Right cardiac atrium (tissue), 5 donors: ENCODE results near the gene STOML1. TPM values are rescaled to one million over a fixed set of nuclear protein-coding genes. Genes with fewer than 3 reads are reported as not detected.
A peak's percentile ranks its signal among the peaks of the same experiment; 100 is the strongest.

Source experiments
- ATAC-seq, 2 donors: fragments of 200-7000 bp; cut with Tn5 transposase; one replicate each; pipeline versions ENCODE4 v1.8.0 to v1.9.1; 2020; ENCODE audit warnings: moderate library complexity in 2 of 2, mild to moderate bottlenecking in 1 of 2
- DNase-seq, 3 donors: peaks; one replicate each; pipeline ENCODE4 v3.0.0-alpha.2; 2020
- H3K27ac ChIP-seq: one replicate; pipeline ENCODE4 v1.5.1; 2013; ENCODE audit warnings: mild to moderate bottlenecking, low read length, control low read depth, moderate library complexity
- H3K27me3 ChIP-seq: one replicate; pipeline ENCODE4 v1.6.1; 2013; ENCODE audit not compliant: control insufficient read depth, insufficient read depth
- H3K4me1 ChIP-seq: one replicate; pipeline ENCODE4 v1.6.1; 2013; ENCODE audit warnings: low read length; ENCODE audit not compliant: control insufficient read depth, insufficient read depth
- H3K4me3 ChIP-seq: one replicate; pipeline ENCODE4 v1.5.1; 2013; ENCODE audit warnings: low read length, control low read depth
- H3K9me3 ChIP-seq: one replicate; pipeline ENCODE4 v1.6.1; 2013; ENCODE audit warnings: low read length; ENCODE audit not compliant: control insufficient read depth
- WGBS: extraction: QIAGEN DNeasy Blood & Tissue Kit; methylation state at CpG from one replicate; pipeline ENCODE4 v1.1.7; 2013; 5-methylcytosine and 5-hydroxymethylcytosine counted together
- intact Hi-C, 4 donors: fragments of 100-400 bp; cut with DNase I; formaldehyde crosslinking; loops; one replicate each; pipeline versions ENCODE4 v1.11.0 to v1.14.0; 2022 to 2023
- polyA plus RNA-seq: library from polyadenylated mRNA; stranded (reverse); fragments of 200-250 nt; gene quantifications from one replicate; pipeline ENCODE4 v1.2.3, GENCODE V29; 2013
- total RNA-seq, 4 donors: library from RNA; stranded (reverse); fragmentation: NEBNext Ultra II Directional; extraction: Animal tissue kit (Norgen Biotek cat#: 25700); gene quantifications; one replicate each; pipeline ENCODE4 v1.2.1, GENCODE V29; 2021
- donor health status: healthy with polysubstance abuse.
- donor health status: DM: no; HTN: yes; CAD: no.
- donor health status: DM: no; HTN: no; CAD: no.
- donor health status: DM: no; HTN: yes; CAD: no; lungs with severe emphysema.
- donor health status: DM: yes; HTN: yes; CAD: no.

The STOML1 gene
- total and polyA plus RNA-seq, 5 donors = 14.9 to 24.3 (median 17.9) TPM

DNA sequence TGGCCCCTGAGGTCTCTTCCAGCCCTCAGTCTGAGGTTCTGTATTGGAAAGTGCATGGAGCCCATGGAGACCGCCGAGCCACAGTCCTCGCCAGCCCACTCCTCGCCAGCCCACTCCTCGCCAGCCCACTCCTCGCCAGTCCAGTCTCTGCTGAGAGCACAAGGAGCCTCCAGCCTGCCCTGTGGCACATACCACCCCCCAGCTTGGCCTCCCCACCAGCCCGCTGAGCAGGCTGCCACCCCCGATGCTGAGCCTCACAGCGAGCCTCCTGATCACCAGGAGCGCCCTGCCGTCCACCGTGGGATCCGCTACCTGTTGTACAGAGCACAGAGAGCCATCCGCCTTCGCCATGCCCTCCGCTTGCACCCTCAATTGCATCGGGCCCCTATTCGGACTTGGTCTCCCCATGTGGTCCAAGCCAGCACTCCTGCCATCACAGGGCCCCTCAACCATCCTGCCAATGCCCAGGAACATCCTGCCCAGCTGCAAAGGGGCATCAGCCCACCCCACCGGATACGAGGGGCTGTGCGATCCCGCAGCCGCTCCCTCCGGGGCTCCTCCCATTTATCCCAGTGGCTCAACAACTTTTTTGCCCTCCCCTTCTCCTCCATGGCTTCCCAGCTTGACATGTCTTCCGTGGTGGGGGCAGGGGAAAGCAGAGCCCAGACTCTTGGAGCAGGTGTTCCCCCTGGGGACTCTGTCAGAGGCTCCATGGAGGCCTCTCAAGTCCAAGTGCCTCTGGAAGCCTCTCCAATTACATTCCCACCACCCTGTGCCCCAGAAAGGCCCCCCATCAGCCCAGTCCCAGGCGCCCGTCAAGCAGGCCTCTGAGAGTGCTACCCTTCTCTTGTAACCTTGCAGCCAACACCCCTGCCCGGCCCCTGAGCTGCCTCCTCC, 43.3 kb upstream of the STOML1 start:
- intact Hi-C loops = loop anchor here in 2 of 4 donors (5.0 to 10.0 kb wide), 2 partner anchors 61 to 63 kb away; no protein-coding TSS in a partner anchor
- H3K4me1 ChIP-seq = peaks cover 11% of the 10 kb centered on the region
- H3K27me3 ChIP-seq = no peaks in the 10 kb centered on the region
- H3K27ac ChIP-seq = no peak overlapping the region
- WGBS = 91% methylated on average over 28 of the region's 28 CpGs
- H3K9me3 ChIP-seq = no peaks in the 10 kb centered on the region
- ATAC-seq = no peak
- H3K4me3 ChIP-seq = no peak overlapping the region
- DNase-seq = peak in 1 of 3 donors; percentile 41

DNA sequence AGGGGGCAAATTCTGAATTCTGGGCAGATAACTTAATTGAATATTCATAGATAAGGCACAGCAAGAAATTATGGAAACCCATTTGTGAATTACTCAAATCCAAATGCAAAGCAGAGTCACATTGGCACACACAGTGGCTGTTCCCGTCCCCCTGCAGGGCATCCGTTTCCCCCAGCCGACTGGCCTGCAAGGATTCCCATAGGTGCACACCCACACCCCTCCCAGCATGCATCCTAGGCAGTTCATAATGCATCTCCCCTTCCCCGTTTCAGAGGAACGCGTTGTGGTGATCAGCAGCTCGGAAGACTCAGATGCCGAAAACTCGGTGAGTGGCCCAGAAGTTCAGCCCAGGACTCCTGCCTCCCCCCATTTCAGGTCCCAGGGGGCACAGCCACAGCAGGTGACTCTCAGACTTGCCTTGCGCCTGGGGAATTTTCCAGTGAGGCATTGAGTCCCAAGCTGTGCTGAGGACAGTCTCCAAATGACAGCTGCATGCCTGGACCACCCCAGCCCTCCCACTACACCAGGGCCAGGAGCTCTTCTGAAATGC, 42.2 kb upstream of the STOML1 start:
- DNase-seq = no peak
- intact Hi-C loops = loop anchor here in 2 of 4 donors (5.0 to 10.0 kb wide), 2 partner anchors 57 to 59 kb away; no protein-coding TSS in a partner anchor
- Histone ChIP-seq H3K27ac (no peak overlapping the region), H3K27me3 (no peaks in the 10 kb centered on the region), H3K9me3 (no peaks in the 10 kb centered on the region), H3K4me1 (peaks cover 6% of the 10 kb centered on the region), H3K4me3 (no peak overlapping the region)
- no peak for ATAC-seq
- WGBS = 85% methylated on average over 10 of the region's 10 CpGs

DNA sequence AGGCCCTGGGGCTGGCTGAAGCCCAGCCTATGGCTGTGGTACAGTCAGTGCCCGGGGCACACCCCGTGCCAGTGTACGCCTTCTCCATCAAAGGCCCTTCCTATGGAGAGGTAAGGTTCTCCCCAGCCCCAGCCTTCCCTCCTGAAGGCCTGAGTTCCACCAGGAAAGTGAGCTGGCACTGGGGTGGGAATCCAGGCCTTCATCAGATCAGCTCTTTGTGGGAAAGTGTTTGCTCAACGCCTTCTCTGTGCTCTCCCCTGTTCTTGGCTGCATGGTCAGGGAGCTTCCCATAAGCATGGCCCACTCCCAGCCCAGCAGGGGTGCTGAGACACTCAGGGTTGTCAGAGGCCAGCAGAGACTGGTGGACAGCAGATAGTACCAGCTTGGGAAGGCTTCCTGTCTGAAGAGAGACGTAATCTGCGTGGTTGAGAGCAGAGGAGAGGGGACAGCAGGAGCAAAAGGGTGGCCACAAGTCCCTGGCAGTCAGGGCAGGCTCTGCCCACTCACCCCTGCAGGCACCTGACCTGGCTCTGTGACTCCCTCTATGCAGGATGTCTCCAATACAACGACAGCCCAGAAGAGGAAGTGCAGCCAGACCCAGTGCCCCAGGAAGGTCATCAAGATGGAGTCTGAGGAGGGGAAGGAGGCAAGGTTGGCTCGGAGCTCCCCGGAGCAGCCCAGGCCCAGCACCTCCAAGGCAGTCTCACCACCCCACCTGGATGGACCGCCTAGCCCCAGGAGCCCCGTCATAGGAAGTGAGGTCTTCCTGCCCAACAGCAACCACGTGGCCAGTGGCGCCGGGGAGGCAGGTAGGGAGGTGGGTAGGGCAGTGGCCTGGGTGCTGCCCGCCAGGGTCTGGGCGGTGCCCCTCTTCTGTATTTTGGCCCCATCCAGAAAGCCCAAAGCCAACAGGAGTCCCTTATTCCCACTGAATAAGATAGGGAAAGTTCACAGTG, 40.8 kb upstream of the STOML1 start:
- no peaks in the 10 kb centered on the region for H3K27me3 ChIP-seq
- H3K4me1 ChIP-seq = no peaks in the 10 kb centered on the region
- intact Hi-C loops = loop anchor here in 2 of 4 donors (5.0 to 10.0 kb wide), 2 partner anchors 56 to 58 kb away; no protein-coding TSS in a partner anchor
- no peaks in the 10 kb centered on the region for H3K9me3 ChIP-seq
- H3K4me3 ChIP-seq = no peak overlapping the region
- no peak overlapping the region for H3K27ac ChIP-seq
- 78% methylated on average over 16 of the region's 16 CpGs for WGBS
- DNase-seq (peak in 1 of 3 donors; percentile 52), ATAC-seq (peak in 1 of 2 donors; percentile 6)

DNA sequence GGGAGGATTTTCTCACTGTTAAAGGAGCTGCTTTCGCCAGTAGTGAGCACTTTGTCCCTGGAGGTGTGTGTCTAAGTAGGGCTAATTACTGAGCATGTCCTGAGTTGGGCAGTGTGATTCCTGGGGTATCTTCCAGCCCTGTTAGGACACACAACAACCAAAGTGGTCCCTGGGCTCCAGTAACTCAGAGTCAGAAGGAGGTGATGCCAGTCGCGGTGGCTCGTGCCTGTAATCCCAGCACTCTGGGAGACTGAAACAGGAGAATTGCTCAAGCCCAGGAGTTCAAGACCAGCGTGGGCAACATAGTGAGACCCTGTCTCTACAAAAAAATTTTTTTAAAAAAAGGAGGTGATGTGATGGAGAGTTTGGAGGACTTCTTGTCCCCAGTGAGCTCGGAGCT, 40.0 kb upstream of the STOML1 start:
- 95% methylated on average over 6 of the region's 6 CpGs for WGBS
- intact Hi-C loops = loop anchor here in 2 of 4 donors (5.0 to 10.0 kb wide), 2 partner anchors 55 to 57 kb away; no protein-coding TSS in a partner anchor
- no peak overlapping the region for H3K4me3 ChIP-seq
- no peak overlapping the region for H3K27ac ChIP-seq
- H3K9me3 ChIP-seq = no peaks in the 10 kb centered on the region
- no peaks in the 10 kb centered on the region for H3K27me3 ChIP-seq
- DNase-seq = peak in 1 of 3 donors; percentile 29
- ATAC-seq = no peak
- H3K4me1 ChIP-seq = peaks cover 2% of the 10 kb centered on the region

DNA sequence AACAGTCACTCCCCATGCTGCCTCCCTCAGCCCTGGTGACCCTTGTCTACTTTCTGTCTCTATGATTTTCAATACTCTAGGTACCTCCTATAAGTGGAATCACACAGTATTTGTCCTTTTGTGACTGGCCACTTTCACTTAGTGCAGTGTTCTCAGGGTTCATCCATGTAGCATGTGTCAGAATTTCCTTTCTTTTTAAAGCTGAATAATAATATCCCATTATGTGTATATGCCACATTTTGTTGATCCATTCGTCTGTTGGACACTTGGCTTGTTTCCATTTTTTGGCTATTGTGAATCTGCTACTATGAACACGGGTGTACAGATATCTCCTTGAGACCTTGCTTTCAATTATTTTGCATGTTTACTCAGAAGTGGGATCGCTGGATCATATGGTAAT, 36.6 kb upstream of the STOML1 start:
- Histone ChIP-seq H3K9me3 (no peaks in the 10 kb centered on the region), H3K4me3 (no peak overlapping the region), H3K27me3 (no peaks in the 10 kb centered on the region), H3K4me1 (peaks cover 4% of the 10 kb centered on the region), H3K27ac (no peak overlapping the region)
- intact Hi-C loops = no loop called here
- ATAC-seq (no peak), DNase-seq (no peak)
- WGBS = 53% methylated on average over 3 of the region's 3 CpGs

DNA sequence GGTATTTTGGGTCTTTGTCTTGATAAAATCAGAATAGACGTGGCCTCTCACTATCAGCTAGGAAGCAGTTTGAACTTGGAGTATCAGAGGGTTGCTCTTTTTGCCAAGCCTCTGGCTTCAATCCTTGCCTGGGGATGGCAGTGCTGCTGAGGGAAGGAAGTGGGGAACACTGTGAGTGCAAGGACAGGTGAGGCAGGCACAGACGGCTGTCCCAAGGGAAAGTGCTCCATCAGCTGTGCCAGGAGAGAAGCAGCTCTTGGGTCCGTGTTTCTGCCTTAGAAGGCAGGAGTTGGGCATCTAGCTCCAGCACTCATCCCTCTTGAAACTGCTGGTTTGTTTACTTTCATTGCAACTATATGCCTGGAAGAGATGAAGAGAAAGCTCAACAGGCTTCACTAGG, 35.6 kb upstream of the STOML1 start:
- ATAC-seq (no peak), DNase-seq (no peak)
- 55% methylated on average over 3 of the region's 3 CpGs for WGBS
- Histone ChIP-seq H3K27me3 (no peaks in the 10 kb centered on the region), H3K4me1 (peaks cover 4% of the 10 kb centered on the region), H3K27ac (no peak overlapping the region), H3K9me3 (no peaks in the 10 kb centered on the region), H3K4me3 (no peak overlapping the region)
- intact Hi-C loops = no loop called here

DNA sequence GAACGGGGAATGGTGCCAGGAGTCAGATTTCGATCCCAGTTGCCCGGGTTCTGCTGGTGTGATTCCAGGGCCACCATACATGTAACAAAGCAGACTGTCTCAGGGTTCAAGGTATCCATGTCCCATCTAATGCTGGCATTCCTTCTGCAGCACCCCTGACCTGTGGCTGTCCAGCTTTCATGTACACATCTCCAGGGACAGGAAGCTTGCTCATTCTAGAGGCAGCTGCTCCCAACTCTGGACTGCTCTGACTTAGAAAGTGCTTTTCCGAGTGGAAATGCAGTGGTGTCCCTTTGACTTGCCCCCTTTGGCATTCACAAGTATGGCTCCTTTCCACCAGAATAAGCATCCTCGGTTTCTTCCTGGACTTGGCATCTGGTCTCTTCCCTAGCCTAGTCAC, 33.3 kb upstream of the STOML1 start:
- DNase-seq (no peak), ATAC-seq (peak in 1 of 2 donors; percentile 46)
- WGBS = 52% methylated on average over 5 of the region's 5 CpGs
- Histone ChIP-seq H3K9me3 (no peaks in the 10 kb centered on the region), H3K27me3 (no peaks in the 10 kb centered on the region), H3K4me1 (peaks cover 4% of the 10 kb centered on the region), H3K4me3 (no peak overlapping the region), H3K27ac (no peak overlapping the region)
- intact Hi-C loops = no loop called here

DNA sequence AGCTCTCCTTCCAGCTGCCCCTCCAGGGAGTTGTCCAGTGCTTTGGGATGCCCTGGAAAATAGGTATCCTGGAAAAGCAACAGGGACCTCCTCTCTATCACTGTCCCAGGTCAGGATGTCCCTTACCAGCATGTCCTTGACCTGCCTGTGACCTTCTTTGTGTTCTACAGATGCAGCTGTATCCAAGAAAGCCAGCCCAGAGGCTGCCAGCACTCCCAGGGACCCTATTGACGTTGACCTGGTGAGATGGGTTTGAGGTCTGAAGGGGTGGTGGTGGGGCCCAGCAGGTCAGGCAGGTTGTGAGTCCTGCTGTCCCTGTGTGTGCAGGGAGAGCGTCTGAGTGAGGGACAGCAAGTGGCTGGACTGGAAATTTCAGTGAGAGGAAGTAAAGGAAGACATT, 32.6 kb upstream of the STOML1 start:
- no peaks in the 10 kb centered on the region for H3K9me3 ChIP-seq
- no peak overlapping the region for H3K4me3 ChIP-seq
- ATAC-seq (peak in 1 of 2 donors; percentile 14), DNase-seq (no peak)
- no peaks in the 10 kb centered on the region for H3K27me3 ChIP-seq
- H3K4me1 ChIP-seq = peaks cover 4% of the 10 kb centered on the region
- 50% methylated on average over 2 of the region's 2 CpGs for WGBS
- no peak overlapping the region for H3K27ac ChIP-seq
- intact Hi-C loops = no loop called here

DNA sequence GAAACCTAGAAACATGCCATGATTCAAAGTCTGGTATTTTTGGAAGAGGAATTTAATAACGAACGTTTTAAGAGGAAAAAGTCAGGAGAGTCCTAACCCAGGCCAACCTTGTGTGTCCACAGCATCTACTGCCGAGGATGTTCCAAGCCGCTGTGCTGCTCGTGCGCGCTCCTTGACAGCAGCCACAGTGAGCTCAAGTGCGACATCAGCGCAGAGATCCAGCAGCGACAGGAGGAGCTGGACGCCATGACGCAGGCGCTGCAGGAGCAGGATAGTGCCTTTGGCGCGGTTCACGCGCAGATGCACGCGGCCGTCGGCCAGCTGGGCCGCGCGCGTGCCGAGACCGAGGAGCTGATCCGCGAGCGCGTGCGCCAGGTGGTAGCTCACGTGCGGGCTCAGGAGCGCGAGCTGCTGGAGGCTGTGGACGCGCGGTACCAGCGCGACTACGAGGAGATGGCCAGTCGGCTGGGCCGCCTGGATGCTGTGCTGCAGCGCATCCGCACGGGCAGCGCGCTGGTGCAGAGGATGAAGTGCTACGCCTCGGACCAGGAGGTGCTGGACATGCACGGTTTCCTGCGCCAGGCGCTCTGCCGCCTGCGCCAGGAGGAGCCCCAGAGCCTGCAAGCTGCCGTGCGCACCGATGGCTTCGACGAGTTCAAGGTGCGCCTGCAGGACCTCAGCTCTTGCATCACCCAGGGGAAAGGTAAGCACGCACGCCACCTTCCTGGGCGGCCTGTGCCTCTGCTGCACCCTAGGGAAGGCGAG, 30.8 kb upstream of the STOML1 start:
- 94% methylated on average over 66 of the region's 66 CpGs for WGBS

DNA sequence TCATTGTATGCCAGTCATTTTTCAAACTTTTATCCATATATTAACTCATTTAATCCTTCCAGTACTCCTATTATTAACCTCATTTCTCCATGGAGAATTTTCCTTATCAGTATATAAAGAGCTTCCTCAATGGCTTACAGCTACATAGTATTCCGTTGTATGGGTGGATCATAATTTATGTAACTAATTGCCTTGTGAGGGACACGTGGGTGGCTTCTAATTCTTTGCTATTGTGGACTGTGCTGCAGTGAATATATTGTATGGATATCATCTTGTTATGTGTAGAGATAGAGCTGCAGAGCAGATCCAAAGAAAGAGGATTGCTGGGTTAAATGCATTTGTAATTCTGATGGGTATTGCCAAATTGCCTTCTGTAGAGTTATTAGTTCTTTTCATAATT, 27.6 kb upstream of the STOML1 start:
- 61% methylated on average over 2 of the region's 2 CpGs for WGBS
- Histone ChIP-seq H3K27me3 (no peaks in the 10 kb centered on the region), H3K4me1 (peaks cover 2% of the 10 kb centered on the region), H3K27ac (no peak overlapping the region), H3K4me3 (no peak overlapping the region), H3K9me3 (no peaks in the 10 kb centered on the region)
- DNase-seq (no peak), ATAC-seq (no peak)
- intact Hi-C loops = no loop called here

More for the DNA sequence above, 30.8 kb upstream of the STOML1 start:
- Histone ChIP-seq H3K9me3 (no peaks in the 10 kb centered on the region), H3K27ac (no peak overlapping the region), H3K4me1 (peaks cover 4% of the 10 kb centered on the region), H3K4me3 (no peak overlapping the region), H3K27me3 (no peaks in the 10 kb centered on the region)
- ATAC-seq (no peak), DNase-seq (no peak)
- intact Hi-C loops = no loop called here
